HG03521 (cell line): ENCODE measurements around the gene KRTAP1-3.
"Not testable (repeated sequence)": the region's sequence is repeated elsewhere in the genome, so short reads cannot be mapped to it uniquely, and the experiment has no call there.

Source experiments
- ATAC-seq: cut with Tn5 transposase; IDR thresholded peaks from one replicate; pipeline ENCODE4 v1.9.1; 2021; ENCODE audit warnings: mild to moderate bottlenecking, moderate library complexity; ENCODE audit not compliant: unreplicated experiment

Gene KRTAP1-3

DNA sequence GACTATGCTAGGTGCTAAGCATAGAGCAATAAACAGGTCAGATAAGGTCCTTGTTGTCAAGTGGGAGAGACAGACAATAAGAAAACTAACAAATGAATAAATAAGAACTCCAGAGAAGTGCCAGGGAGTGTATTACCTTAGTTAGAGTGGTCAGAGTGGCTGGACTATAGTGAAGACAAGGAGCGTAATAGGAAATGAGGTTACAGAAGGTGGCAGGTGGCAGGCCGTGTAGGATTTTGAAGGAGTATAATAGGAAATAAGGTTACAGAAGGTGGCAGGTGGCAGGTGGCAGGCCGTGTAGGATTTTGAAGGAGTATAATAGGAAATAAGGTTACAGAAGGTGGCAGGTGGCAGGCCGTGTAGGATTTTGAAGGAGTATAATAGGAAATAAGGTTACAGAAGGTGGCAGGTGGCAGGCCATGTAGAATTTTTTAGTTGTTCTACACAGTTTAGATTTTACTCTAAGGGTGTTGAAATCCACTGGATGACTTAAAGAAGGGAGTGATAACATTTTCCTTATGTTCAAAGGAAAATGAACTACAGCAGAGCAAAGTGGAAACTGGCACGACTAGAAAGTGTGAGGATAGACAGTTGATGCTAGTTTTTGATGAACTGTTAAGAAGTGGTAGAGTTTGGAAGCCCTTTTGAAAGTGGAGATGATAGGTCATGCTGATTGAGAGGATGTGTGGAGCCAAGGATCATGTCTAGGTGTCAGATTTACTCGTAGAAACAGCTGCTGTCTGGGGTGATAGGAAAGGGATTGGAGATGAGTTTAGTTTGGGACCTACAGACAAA, 22.2 kb downstream of the KRTAP1-3 start:
- no peak for ATAC-seq

DNA sequence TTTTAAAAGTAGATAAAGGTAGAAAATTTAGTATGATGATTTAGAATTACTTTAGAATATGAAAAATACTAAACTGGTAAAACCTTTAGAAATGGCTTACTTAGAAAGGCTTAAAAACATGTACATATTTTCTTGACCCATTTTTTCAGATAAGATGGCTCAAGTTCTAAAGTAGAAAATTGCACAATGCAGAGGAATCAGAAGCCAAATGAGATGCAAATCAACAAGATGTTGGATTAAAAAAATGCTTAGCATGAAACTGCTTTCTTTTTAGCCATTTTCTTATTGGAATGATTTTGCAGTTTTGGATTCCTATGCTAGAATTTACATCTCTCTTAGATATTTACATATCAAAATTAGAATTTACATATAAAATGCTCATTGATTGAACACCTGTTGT, 24.2 kb downstream of the KRTAP1-3 start:
- ATAC-seq, result no peak

DNA sequence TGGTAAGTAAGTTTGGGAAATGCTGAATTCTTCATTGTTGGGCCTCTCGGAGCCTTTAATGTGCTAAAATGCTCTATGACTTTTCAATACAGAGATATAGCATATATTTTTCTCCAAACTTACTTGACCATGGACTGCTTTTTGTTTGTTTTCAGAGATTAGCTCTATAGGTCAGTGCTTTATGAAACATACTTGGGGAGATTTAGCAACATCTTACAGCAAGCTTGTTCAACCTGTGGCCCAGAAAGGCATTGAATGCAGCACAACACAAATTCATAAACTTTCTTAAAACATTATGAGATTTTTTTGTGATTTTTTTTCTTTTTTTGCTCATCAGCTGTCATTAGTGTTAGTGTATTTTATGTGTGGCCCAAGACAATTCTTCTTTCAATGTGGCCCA, 24.7 kb downstream of the KRTAP1-3 start:
- no peak for ATAC-seq

DNA sequence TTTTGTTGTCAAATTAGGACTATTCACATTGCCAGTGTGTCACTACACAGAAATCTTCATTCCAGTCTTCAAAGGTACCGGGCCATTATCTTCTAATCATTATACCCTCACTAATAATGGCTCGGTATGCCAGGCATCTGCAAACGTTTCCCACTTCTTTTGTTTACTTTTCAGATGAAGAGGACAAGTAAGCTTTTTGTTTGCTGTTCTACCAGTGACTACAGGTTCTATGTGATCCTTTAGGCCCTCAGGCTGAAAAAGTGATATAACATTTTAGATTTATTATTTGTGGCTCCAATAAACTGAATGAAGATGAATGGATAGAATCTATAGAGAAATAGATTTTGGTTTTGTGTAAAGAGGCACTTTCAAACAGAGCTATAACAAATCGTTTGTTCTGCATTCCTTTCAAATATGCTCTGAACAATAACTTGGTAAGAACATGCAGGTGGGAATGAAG, 25.3 kb downstream of the KRTAP1-3 start:
- no peak for ATAC-seq

DNA sequence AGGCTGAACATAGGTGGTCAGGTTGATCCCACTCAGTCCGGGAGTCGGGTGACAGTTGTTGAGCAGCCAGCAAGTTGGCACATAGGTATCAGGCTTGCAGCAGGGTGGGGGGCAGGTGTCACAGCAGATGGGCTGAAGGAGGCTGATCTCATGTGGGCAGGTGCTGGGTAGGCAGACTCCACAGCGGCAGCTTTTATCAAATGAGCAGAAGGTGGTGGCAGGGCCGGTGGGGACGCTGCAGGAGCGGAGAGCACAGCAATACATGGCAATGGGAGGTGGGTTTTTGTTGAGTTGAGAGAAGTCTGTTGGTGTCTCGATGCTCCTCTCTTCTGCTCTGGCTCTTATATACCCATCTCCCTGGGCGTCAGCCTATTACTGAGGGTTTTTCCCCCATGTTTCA, 25.9 kb downstream of the KRTAP1-3 start, which contains the start of gene KRTAP3-1:
Gene KRTAP3-1, minus strand, starts transcription at position 318 of the 400 bp plus-strand sequence. Its CDS starts 54 bp downstream, at position 264.
- ATAC-seq, result no peak

DNA sequence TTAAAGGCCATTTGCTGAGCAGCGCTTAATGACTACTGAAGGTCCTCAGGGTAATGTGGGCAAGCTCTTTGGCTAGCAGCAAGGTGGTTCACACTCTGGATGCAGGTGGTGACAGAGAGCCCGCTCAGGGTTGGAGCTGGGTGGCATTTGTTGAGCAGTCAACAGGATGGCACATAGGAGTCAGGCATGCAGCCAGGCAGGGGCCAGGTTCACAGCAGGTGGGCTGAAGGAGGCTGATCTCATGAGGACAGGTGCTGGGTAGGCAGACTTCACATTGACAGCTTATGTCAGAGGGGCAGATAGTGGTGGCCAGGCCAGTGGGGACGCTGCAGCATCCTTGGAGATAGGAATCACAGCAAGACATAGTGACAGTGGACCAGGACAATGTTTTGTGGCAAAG, 30.3 kb downstream of the KRTAP1-3 start:
- ATAC-seq, result no peak

DNA sequence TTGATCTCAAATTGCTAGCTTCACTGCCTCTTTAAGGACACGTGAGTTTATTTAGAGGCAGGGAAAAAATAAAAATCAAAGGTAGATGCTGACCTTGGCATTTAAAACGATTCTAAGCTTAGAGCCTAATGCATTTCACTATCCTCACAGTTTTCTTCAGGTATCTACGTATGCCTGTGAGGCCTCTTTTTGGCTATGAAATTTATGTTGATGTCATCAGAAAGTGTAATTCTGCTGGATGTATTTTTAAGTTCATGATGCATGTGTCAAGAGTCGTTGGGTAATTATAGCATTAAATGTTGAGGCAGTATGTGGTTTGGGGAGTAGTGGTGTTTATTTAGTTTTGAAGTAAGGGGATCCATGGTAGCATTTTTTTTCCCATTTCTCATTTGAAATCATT, 30.7 kb downstream of the KRTAP1-3 start:
- ATAC-seq, result no peak

DNA sequence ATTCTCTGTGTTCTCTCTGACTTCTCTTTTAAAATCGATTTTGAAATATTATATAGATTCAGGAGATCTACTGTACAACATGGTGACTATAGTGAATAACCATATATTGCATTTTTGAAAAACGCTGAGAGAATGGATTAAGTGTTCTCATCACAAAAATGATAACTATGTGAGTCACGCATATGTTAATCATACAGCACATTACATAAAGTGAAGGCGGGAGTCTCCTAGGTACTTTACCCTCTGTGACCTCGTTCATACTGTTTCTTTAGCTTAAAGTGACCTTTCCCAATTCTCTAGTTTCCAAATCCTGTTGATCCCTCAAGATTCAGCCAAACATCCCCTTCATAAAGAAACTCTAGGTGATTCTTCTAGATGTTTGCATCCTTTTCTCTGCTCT, 31.9 kb downstream of the KRTAP1-3 start:
- no peak for ATAC-seq

DNA sequence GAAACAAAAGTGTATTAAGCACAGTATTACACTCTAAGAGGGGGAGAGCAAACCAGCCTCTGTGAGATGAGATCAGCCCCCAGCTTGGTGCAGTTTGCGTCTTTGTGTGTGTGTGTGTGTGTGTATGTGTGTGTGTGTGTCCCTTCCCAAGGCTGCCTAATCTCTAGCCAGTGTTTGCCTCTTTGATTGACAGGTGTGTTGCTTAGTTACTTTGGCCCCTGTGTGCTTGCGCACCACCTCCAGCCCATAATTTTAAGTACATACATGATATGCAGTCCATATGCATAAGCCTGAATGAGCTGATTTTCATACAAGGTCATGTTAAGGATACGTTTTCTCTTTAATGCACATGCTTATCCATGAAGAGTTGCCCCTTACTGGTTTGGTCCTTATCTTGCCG, 32.9 kb downstream of the KRTAP1-3 start:
- no peak for ATAC-seq

DNA sequence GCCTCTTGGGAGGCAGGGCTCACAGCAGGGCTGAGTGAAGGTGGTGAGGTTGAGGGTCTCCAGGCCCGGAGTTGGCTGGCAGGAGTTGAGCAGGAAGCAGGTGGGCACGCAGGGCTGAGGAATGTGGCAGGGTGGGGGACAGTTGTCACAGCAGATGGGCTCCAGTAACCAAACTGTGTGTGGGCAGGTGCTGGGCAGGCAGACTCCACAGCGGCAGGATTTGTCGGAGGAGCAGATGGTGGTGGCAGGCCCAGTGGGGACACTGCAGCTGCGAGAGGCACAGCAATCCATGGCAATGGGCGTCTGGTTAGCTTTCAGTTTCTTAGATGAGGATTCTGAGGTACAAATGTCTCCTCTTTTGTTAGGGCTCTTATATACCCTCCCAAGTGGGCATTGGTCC, 35.1 kb downstream of the KRTAP1-3 start, which contains the start of gene KRTAP3-2:
Gene KRTAP3-2, minus strand, starts transcription at position 344 of the 400 bp plus-strand sequence. Its CDS starts 53 bp downstream, at position 291.
- not testable (repeated sequence) for ATAC-seq

DNA sequence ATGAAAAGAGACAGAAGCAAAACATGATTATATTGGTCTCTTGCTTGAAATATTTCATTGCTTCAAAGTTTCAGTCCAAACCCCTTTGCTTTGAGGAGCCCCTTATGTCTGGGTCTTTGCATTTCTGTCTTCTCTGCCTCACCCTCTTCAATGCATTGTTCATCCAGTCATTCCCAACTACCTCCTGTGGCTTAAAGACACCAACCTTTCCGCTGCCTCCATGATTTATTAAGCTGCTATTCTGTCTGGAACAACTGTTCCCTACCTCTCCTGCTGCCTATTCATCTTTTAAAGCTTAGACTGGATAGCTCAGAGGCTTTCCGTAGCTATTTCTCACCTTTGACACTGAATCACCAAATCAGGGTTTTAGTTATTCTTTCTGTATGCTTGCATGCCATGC, 37.3 kb downstream of the KRTAP1-3 start:
- ATAC-seq, result no peak

DNA sequence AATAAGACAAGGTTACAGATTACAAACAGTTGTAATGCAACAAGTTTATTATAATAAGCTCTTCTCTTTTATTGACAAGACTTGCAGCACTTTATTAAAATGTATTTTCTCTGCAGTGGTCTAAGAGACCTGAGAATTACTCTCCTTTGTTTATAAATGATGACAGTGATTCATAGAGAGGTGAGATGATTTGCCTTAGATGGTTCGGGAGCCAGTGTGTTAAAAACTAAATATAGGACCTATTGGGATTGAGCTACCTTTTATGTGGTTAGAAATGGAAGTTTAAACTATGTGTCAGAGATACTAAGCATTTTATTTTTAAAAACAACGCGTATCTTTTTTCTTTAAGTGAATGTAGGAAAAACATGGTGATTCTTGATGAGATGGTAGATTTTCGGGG, 37.8 kb downstream of the KRTAP1-3 start:
- ATAC-seq, result no peak

DNA sequence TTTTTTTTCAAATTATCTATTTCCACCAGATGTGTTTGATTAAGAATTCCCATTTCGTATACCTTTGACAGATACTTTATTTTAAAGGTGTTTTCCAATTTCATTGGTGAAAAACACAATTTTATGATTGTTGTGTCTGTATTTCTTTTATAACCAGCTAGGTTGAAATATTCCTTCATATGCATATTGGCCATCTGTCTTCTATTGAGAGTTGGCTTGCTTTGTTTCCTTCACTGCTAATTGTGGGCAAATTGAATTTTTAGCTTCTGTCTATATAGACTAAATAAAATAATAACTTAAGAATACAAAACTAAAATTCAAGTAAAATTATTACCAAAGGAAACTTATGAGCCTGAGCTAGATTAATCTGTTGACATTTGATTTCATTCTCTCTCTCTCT, 39.6 kb downstream of the KRTAP1-3 start:
- no peak for ATAC-seq

DNA sequence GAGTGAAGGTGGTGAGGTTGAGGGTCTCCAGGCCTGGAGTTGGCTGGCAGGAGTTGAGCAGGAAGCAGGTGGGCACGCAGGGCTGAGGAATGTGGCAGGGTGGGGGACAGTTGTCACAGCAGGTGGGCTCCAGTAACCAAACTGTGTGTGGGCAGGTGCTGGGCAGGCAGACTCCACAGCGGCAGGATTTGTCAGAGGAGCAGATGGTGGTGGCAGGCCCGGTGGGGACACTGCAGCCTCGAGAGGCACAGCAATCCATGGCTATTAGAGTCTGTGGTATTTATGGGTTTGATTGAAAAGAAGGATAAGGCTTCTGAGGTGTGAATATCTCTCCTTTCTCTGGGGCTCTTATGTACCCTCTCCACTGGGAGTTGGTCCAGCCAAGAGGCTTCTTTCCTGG, 40.8 kb downstream of the KRTAP1-3 start, which contains the start of gene KRTAP3-3:
Gene KRTAP3-3, minus strand, starts transcription at position 326 of the 400 bp plus-strand sequence. Its CDS starts 67 bp downstream, at position 259.
- ATAC-seq, result no peak

DNA sequence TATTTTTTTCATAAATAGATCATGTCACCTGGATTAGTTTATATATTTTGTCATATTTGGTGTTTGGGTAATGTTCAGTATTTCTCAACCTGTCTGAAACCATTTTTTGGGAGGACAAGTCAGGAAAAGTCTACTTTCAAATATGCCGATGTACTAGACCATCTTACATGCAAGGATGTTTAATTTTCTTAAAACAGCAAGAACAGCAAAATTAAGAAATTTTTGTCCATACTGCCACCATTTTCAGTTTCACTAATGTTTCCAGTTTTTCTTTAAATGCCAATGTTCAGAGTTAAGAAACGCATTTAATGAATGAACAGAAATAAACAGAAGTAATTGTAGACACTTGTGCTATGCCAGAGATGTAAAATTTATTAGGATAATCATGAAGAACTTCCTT, 41.6 kb downstream of the KRTAP1-3 start:
- ATAC-seq, result no peak

DNA sequence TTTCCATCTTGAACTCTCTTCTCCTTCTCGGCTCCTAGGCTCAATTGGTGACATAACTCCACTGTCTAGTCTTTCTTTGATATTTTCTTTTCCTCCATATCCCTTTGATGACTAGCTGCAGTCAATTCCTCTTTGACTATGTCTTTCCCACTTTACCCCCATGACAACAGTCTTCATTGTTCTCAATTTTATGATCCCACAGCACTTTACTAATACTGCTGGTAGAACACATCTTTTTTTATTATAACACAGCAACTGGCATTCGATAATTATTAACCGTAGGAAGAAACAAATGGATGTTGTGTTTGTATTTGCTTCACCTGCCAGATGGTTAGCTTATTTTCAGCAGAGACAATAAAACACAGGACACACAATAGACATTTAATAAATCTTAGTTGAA, 42.0 kb downstream of the KRTAP1-3 start:
- no peak for ATAC-seq

DNA sequence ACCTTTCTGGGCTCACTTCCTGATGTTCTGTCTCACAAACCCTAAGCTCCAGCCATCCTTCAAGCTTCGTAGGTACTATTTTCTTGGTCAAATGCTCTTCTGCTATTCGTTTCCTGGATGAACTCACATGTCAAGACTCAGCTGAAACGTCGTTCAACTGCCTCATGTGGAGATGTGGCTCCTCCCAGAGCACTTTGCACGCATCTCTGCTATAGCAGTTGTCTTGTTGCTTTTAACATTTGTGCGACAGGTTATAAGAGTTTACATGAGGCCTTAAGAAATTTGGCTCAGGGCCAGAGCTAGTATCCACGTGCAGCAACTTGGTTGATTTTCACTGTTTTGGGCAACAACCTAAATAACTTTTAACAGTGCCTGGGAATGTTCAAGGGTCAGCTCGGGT, 47.8 kb downstream of the KRTAP1-3 start:
- ATAC-seq, result no peak

DNA sequence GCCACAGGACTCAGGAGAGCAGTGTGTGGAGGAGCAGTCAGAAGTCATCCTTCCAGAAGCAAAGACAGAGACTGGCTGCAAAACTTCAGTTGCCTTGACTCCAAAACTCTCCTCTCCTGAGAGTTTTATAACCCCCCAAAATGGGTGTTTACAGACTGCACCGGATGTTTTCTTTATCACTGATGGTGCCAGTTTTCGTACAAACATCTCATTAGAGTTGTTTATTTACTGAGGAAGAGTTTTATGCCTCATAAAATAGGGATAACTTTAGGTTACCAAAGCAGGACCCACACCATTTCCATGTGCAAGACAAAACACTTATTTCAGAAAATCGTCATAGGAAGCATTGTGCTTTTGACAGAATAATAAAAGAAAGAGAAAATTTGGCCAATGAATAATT, 50.4 kb downstream of the KRTAP1-3 start, which contains the start of gene KRT40:
Gene KRT40, minus strand, starts transcription at position 101 of the 400 bp plus-strand sequence. Its CDS starts 53 bp downstream, at position 48.
- ATAC-seq, result no peak
